Activated T-helper 1 cell treated with Interleukin-2 at 50 U/mL for 16 hours (primary cell): ENCODE data around the gene PBX1.
"Not testable (repeated sequence)": the region's sequence is repeated elsewhere in the genome, so short reads cannot be mapped to it uniquely, and the experiment has no call there.

Experiments used
- DNase-seq: peaks from one replicate; pipeline ENCODE4 v3.0.0-alpha.2; 2020; ENCODE audit warnings: low read depth

The PBX1 gene

DNA sequence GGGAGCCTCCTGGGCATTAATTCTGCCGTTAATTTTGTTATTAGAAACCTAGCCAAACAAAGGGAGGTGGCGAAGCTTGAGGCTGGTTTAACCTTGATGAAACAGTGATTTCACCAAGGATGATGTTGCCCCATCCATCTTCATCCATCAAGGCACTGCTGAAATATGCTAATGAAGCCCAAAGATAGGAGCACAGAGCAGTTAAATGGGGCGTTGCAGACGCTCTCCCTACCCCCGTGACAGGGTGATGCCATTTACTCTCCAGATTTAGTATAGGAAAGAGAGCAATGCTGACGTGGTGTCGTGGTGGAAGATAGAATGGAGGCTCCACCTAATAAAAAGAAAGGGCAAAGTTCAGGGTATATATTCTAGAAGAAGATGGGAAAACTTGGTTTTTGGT, 84.0 kb downstream of the PBX1 start:
- DNase-seq = no peak

DNA sequence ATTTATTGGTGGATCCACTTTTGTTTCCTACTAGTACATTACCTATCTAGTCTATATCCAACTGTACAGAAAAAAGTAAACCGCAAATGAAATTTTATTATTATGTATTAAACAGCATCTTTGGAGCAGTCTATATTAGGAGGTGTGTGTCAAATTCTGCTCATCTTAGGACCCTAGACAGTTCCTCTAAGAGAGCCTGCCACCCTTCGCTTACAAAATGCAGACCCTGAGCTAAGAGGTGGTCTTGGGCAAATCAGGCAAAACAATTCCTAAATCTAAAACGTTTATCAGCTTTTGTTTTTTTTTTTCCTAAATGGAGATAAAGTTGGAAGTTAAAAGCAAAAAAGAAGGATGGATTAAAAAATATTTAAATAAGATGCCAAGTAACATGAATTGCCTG, 85.3 kb downstream of the PBX1 start:
- DNase-seq = no peak

DNA sequence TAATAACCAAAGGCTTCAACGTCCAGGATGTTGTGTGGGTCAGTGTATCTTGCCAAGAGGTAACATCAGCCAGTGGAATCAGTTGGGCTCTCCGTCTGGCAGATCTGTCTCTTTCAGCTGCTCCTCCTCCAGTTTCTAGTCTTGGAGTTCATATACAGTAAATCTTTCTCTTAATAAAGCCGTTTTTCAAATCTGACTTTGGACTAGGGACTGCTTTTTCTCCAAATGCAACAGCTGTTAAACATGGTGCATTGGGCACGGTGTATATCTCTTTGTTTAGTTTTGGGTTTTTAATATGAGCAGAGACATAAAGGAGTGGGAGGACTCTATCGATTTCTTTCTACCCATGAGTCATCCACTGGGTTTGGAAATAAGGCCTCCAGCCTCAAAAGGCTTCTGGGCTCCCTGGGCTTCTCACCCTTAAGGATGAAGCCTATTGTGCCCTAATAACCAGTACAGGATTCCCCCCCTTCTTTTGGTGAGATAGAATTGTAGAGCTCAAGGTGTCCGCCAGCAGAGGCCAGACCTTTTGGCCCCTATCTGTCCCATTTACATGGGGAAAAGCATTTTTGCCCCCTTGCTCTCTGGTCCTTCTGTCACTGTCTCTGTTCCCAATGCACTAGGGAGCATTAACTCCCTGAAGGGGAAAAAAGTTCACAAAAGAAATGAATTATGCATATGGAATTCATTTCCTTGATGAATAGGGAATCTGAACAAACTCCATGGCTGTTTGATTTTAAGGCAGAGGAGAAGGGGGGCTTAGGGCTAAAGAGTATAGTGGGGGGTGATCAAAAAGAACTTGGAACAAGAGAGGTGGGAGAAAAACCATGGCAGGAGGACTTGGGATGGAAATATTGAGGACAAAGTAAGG, 86.0 kb downstream of the PBX1 start:
- no peak for DNase-seq

DNA sequence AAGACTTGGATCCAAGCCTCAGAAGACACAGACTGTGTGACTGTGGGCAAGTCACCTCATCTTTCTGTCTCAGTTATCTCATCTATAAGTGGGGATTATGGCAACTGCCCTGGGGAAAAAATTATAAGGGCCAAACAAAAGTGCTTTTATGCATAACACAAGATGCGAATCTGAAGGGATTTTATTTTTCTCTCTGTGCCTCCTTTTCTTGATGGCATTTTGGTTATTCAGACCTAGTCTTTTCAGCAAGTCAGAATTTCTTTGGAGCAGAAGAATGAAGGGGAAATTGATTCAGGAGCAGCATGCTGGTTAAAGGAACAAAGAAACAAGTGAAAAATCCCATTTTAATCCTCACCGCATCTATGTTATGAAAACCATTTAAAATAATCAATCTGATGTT, 86.9 kb downstream of the PBX1 start:
- DNase-seq = no peak

DNA sequence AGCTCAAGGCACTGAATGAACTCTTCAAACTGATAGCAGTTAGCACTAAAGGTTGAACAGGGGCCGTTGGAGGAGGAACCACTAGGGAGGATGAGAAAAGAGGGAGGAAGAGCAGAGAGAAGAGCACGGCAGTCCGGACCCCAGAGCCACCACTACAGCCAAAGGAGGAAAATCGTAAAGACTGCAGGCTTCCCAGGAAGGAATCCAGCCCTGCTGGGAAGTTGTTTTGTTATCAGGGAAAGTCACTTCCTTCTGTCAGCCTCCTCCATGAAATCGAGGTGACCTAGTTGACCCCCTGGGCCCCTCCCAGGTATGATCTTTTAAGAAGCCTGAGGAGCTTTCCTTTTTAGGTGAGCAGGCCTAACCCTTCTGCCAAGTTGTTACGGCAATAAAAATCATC, 88.2 kb downstream of the PBX1 start:
- no peak for DNase-seq

DNA sequence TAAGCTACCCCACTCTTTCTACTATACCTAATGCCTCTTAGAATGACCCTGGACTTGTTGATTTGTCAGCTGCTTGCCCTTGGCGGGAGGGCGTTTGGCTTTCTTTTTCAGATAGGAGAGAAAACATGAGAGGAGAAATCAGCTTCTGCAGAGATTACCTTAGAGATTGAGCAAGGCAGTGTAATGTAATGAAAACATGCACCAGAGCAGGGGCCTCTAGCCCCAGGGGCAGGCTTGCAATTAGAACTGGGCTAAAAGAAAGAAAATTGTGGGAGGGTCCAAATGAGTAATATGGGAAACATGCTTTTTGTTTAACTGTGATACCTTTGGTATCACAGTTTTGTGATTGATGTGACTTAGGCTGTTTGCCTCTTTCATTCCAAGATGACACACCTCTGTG, 89.7 kb downstream of the PBX1 start:
- DNase-seq = no peak

DNA sequence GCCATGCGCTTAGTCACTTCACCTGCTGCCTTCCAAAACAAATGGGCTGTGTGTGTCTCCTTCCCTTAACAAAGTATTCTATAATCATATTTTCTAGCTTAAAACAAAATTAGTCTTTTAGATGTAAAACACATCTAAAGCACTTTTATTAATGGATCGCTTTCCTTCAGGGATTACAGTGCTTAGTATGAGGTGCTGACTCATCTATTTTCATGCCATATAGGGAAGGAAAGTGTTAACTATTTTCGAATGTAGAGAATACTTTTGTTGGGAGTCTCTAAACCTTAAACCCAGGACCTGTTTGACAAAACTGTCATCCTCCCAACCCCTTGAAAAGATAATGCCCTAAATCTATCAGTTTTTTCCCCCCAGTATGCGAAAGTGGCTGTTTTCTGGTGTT, 90.2 kb downstream of the PBX1 start:
- no peak for DNase-seq

DNA sequence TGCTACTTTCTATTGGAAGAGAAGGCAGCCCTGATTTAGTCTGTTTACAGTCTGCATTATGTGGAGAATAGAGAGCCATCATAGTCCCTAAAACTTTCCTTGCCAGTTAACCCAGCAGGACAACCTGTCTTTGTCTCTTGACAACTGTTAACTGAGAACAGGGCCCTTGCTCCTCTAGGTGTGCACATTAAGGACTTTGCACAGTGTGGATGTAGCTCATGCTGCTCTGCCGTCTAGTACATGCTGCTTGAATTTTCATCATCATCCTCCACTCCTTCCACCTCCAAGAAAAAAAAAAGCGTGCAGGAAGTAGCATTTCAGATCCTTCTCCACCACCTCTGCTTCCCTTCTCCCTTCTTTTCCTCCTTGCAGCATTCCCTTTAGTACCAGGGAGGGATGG, 91.5 kb downstream of the PBX1 start:
- no peak for DNase-seq

DNA sequence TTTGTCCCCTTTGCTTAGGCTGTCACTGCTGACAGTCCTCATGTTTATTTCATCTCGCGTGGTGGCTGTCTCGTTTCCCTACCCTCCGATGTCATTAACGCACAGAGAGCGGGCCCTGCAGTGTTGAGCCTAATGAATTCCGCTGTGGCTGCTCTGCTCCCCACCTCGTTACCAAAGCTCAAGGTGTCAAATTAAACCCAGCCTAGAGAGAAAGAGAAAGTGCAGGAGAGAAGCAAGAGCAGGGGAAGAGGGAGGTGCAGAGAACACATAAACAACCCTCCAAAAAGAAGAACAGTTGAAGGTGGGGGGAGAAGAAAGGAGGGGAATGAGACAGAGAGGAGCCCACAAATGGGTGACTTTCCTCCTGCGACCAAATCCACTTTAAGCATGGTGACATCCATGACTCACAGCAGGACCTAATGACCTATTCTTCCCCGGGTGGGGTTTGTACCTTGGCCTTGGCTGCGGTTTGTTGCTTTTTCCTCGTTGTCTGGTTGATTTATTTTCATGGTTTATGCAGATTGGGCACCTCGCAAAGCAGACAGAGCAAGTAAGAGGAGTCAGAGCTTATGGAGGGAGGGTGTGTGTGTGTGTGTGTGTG, 92.5 kb downstream of the PBX1 start:
- DNase-seq = no peak

DNA sequence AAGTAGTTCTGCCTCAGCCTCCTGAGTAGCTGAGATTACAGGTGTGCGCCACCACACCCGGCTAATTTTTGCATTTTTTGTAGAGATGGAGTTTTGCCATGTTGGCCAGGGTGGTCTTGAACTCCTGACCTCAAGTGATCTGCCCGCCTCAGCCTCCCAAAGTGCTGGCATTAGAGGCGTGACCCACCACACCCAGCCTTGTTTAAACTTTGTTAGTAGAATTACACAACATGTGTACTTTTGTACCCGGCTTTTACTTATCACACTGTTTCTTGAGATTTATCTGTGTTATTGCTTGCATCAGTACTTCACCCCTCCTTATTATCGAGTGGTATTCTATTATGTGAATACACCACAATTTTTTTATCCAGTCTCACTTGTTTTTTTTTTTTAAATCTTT, 94.0 kb downstream of the PBX1 start:
- not testable (repeated sequence) for DNase-seq

DNA sequence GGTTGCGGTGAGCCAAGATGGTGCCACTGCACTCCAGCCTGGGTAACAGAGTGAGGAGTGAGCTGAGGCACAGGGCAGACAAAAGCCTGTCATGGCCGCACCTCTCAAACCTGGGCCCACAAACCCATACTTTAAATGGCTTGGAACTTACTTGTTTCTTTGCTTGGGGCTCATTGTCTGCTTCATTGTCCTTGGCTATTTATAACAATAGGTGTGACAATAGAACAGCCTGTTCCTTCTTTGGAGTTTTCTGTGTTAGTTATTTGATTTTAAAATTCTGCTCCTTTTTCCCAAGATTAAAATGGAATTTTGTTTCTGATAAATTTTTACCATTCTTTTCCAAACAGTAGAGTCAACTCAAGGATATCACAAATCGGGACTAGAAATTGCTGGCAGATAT, 94.7 kb downstream of the PBX1 start:
- DNase-seq = no peak

DNA sequence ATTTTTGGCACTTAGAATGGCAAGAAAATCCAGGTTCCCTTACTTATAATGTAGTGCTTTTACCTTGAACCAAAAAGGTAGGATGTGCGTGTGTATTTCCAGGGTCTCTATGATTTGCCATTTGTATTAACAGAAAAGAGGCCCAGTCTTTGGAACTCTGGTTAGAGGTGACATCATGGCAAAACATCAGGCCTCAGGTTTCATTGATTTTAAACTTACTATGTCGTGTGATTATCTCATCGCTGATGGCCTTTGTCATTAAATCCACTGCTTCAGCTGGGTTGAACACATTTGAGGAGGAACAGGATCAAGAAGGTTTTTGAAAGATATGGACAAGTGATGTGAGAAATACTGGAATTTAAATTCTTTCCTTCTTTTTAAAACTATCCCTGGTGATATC, 95.2 kb downstream of the PBX1 start:
- no peak for DNase-seq

DNA sequence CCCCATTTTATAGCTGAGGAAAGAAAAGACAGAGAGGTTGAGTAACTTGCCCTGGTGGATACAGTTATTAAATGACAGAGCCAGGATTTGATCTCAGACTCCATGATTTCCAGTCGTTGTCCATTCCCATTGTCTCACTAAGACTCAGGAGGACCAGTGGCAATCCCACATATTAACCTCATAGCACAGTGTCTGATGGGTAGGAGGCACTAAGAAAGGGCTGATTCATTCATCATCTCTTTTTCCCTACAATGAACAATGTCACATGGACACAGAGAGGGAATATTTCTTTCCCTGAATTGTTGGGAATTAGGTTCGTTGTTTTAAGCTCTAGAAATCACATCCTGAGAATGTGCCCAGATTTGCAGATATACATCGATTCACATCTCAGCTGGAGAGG, 99.9 kb downstream of the PBX1 start:
- DNase-seq = no peak

DNA sequence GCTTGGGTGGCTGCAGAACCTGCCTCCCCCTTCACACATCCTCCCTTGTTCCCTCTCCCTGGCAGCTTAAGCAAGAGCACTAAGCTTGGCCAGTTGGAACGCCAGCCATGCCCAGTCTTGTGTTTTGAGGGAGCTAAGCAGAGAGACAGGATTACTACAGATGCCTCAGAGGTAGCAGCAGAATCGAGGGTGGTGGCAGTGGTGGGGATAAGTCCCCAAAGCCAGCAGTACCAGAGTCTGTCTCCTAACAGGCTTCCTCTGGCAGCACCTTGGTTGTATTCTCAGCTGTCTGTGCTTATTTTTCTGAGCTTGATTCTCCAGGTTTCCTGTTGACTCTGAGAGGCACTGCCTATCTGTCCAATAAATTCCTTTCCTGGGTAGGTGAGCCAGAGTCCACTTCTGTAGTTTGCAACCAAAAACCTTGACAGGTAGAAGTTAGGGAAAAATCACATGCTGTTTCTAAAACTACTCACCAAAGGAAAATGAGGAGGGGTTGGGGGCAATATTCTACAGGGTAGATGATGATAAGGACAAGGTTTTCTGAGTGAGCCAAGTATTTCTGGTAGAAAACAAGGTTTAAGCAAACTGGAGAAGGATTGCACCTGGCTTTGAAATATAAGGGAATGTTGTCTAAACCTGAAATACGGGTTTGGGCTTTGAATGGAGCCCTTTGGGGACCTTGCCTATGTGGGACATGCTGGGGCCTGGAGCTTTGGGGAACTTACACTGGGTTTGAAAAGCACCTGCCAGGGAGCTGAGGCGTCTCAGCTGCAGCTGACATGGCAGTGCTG, 100.8 kb downstream of the PBX1 start:
- DNase-seq = no peak

DNA sequence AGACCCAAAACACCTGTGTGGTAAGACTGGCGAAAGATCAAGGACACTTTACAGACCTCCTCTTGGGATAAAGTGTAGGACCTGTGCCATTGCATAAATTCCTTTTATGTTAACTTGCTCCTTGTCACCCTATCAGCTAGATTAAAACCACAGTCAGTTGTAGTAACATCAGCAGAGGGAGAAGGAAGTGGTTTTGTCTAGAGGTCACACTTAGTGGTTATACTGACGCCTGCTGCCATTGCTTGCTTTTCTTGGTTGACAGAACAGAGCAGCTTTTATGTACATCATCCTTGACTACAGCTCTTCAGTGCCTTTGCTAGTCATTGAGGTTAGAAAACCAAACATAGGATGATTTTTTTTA, 101.4 kb downstream of the PBX1 start:
- no peak for DNase-seq

DNA sequence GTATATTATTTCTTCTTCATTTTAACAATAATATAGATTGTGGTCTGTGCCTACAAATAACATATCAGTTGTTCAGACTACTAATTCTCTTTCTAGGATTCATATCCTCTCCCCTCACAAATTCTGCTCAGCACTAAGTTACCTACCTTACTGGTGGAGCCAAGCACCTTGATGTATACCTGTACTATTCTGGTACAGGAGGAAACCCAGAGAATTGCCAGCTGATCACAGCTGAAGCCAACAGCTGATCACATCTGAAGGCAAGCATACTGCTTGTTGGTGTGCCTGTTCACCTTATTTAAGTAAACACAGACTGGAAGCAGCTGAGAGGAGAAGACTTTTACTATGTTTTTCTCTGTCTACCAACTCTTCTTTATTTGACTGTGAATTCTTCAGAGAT, 101.8 kb downstream of the PBX1 start:
- no peak for DNase-seq

DNA sequence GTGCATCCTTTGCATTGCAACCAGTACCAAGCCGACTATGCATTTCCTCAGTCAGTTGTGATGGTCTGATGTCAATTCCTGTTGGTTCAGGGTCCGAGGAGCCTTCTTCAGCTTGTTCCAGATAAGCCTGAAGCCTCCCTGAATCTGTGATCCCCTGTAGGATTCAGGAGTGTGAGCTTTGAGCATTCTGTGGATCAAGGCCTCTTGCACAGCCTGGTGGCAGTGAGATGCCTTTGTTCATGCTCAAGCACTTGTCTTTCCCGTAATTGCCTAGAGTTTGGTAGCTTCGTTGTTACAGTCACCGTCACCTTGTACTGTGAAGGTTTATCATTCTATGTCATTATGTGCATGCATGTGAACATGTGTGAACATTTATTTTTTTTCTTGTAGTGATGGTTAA, 103.5 kb downstream of the PBX1 start:
- no peak for DNase-seq

DNA sequence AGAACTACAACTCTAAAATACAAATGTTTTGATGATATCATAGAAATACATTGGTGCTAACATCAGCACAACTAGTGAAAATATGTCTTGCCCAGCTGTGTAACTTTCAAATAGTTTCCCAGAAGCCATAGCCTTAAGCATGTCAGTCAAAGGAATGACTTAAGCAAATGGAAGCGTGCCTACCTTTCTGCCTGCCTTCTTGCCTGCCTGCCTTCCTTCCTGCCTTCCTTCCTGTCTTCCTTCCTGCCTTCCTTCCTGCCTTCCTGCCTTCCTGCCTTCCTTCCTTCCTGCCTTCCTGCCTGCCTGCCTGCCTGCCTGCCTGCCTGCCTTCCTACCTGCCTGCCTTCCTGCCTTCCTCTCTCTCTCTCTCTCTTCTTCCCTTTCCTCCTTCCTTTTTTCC, 104.0 kb downstream of the PBX1 start:
- no peak for DNase-seq

DNA sequence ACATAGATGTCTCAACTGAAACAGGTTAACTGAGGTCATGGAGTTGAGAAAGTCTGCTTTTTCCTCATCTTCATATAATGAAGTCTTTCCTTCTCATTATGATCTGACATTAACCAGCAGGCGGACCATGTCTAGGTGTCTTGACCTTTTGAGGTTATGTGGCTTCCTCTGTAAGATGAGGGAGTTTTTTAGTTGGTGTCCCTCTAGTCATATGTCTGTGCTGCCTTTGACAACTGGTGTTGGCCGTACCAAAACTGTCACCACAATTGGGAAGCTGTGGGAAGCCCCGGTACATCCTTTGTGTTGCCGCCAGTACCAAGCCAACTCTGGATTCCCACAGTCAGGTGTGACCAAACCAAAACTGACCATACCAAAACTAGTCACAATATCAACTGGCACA, 105.1 kb downstream of the PBX1 start:
- no peak for DNase-seq

DNA sequence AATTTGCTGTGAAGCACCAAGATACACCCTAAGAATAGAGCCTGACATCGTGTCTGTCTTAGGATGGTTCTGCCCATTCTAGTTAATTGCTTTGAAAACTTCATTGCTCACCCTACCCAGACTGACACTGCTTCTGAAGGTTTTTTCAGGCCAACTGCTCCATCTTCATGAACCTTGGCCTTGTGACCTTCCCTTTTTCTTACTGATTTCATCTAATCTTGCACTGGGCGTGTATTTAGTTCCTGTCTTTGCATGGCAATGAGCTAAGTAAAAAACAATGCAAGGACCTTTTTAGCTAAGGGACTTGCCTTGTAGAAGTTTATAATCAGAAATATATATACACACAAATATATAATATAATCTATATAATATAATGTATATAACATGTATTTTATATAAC, 108.0 kb downstream of the PBX1 start:
- no peak for DNase-seq

DNA sequence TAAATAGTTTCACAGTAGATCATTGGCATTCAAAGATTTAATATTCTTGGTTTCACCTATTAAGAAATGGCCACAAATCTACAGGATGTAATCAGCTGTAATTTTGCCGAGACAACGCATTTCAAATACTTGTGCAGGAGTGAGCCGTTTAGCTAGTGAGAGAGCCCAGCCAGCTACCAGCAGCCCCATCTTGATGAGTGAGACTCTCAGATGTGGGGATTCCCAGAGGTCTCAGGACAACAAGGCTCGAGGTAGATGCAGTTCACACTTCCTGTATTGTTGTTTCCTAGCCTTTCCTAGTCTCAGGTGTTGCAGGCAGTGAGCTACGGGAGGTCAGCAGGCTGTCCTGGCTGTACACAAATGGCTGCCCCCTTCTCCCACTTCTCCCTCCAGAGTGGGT, 108.6 kb downstream of the PBX1 start:
- no peak for DNase-seq

DNA sequence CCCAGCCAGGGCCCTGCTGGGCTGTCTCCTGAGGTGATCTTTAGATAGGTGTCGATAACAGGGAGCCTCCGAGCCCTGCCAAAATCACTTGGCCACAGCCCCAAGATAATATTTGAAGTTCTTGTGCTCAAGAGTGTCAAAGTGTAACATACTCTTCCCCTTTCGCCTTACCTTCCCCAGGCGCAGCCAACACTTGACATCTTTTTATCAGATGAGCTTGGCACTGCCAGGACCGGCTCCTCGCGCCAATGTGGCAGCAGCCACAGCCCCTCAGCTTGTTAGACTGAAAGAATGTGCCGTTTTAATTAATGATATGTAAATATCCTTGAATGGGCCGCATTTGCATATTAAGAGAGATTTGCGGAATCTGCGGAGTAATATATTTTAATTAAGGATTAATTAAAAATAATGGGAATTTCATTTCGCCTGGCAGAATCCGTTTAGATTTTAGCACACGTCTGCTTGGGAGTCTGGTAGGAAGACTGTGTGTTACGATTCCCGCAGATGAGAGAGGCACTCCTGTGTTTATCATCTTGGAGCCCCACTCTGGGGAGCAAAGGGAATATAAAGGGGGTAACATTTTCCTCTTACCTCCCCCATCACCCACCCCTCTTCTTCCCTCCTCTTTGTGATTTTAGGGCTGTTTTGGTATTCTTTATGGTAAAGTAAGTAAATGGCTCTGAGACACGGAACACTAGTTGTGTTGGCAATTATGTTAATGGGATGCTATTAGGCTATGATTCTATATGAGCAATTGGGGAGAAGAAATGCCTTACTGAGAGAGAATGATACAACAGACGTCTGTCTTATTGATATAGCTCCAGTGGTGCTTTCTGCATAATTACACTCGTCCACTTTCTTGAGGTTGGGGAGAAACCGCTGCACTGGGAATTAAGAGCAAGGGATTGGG, 109.8 kb downstream of the PBX1 start:
- no peak for DNase-seq
